GM21529 (cell line): ENCODE results near the gene ABCC6.
"Not testable (repeated sequence)": the region's sequence is repeated elsewhere in the genome, so short reads cannot be mapped to it uniquely, and the experiment has no call there.

Experiments
- ATAC-seq: cut with Tn5 transposase; IDR thresholded peaks from one replicate; pipeline ENCODE4 v1.9.1; 2021; ENCODE audit not compliant: unreplicated experiment

Gene ABCC6

GRCh38 chr16:16232692-16233061 is 9.4 kb upstream of the ABCC6 start:
- peak; percentile 31 for ATAC-seq

GRCh38 chr16:16223662-16224241 is 458 bp upstream of the ABCC6 start:
- not testable (repeated sequence) for ATAC-seq

- not testable (repeated sequence) for ATAC-seq
Measured at GRCh38 chr16:16221382-16221781, 1.9 kb downstream of the ABCC6 start.

- ATAC-seq = not testable (repeated sequence)
Measured at GRCh38 chr16:16220449-16220848, 2.8 kb downstream of the ABCC6 start.

- not testable (repeated sequence) for ATAC-seq
Measured at GRCh38 chr16:16218787-16219186, 4.5 kb downstream of the ABCC6 start.

- not testable (repeated sequence) for ATAC-seq
Measured at GRCh38 chr16:16218349-16218748, 4.9 kb downstream of the ABCC6 start.

- not testable (repeated sequence) for ATAC-seq
Measured at GRCh38 chr16:16213863-16214293, 9.4 kb downstream of the ABCC6 start.

GRCh38 chr16:16211404-16211803 is 11.9 kb downstream of the ABCC6 start:
- ATAC-seq = not testable (repeated sequence)

GRCh38 chr16:16208461-16208860 is 14.8 kb downstream of the ABCC6 start:
- not testable (repeated sequence) for ATAC-seq

GRCh38 chr16:16207787-16208334 is 15.4 kb downstream of the ABCC6 start:
- not testable (repeated sequence) for ATAC-seq

- not testable (repeated sequence) for ATAC-seq
Measured at GRCh38 chr16:16207097-16207786, 16.1 kb downstream of the ABCC6 start.

- ATAC-seq = not testable (repeated sequence)
Measured at GRCh38 chr16:16205864-16206263, 17.4 kb downstream of the ABCC6 start.

GRCh38 chr16:16204552-16204951 is 18.7 kb downstream of the ABCC6 start:
- not testable (repeated sequence) for ATAC-seq

GRCh38 chr16:16203494-16203893 is 19.8 kb downstream of the ABCC6 start:
- not testable (repeated sequence) for ATAC-seq

GRCh38 chr16:16202400-16203143 is 20.7 kb downstream of the ABCC6 start:
- not testable (repeated sequence) for ATAC-seq

- ATAC-seq = not testable (repeated sequence)
Measured at GRCh38 chr16:16201880-16202279, 21.4 kb downstream of the ABCC6 start.

GRCh38 chr16:16200391-16200790 is 22.9 kb downstream of the ABCC6 start:
- not testable (repeated sequence) for ATAC-seq

- not testable (repeated sequence) for ATAC-seq
Measured at GRCh38 chr16:16199428-16199827, 23.9 kb downstream of the ABCC6 start.

GRCh38 chr16:16197966-16198365 is 25.3 kb downstream of the ABCC6 start:
- no peak for ATAC-seq

GRCh38 chr16:16197331-16197730 is 26.0 kb downstream of the ABCC6 start:
- ATAC-seq = no peak

GRCh38 chr16:16196099-16196498 is 27.2 kb downstream of the ABCC6 start:
- ATAC-seq = no peak
